ENCODE results near the gene SKP1. TPM values are rescaled to one million over a fixed set of nuclear protein-coding genes. Genes with fewer than 3 reads are reported as not detected.

The SKP1 gene
- total and polyA plus RNA-seq, 12 donors: 65.2 to 675 (median 483) TPM

- WGBS, 2 donors: 46 to 53% methylated on average over 14 of the region's 14 CpGs
- Histone ChIP-seq H3K4me3 (no peak overlapping the region), H3K27ac (peak overlapping the region in 6 of 10 donors; percentile 4 to 69 (median 35)), H3K4me1 (peaks cover 0 to 86% (median 64%) of the 10 kb centered on the region in 9 donors), H3K27me3 (no peaks in the 10 kb centered on the region), H3K9me3 (peaks cover 0 to 13% (median 0%) of the 10 kb centered on the region in 11 donors), H3K36me3 (peaks cover 0 to 21% (median 4%) of the 10 kb centered on the region in 9 donors)
- no peak for TF ChIP-seq CTCF (IDR thresholded peaks at IDR 0.05)
- DNase-seq (peak in 1 of 2 donors; percentile 12), ATAC-seq (peak; percentile 40 to 75 (median 52))
- intact Hi-C loops (cut with DNase I): no loop called here
Observed at GRCh38 chr5:134209477-134210245, 32.9 kb upstream of the SKP1 start.

- intact Hi-C loops (cut with DNase I): no loop called here
- Histone ChIP-seq H3K27me3 (no peaks in the 10 kb centered on the region), H3K27ac (peak overlapping the region in 1 of 10 donors; percentile 37), H3K4me1 (peaks cover 0 to 79% (median 54%) of the 10 kb centered on the region in 9 donors), H3K9me3 (peaks cover 0 to 5% (median 0%) of the 10 kb centered on the region in 11 donors), H3K36me3 (peaks cover 0 to 38% (median 16%) of the 10 kb centered on the region in 9 donors), H3K4me3 (no peak overlapping the region)
- no peak for TF ChIP-seq CTCF (IDR thresholded peaks at IDR 0.05)
- ATAC-seq: no peak
- 63 to 70% methylated on average over 1 of the region's 1 CpG for WGBS, 2 donors
- DNase-seq: no peak
Observed at GRCh38 chr5:134207696-134208095, 30.9 kb upstream of the SKP1 start.

GRCh38 chr5:134206627-134207160 is 29.9 kb upstream of the SKP1 start:
- Histone ChIP-seq H3K27me3 (no peaks in the 10 kb centered on the region), H3K27ac (peak overlapping the region in 1 of 10 donors; percentile 22), H3K4me3 (no peak overlapping the region), H3K9me3 (no peaks in the 10 kb centered on the region), H3K4me1 (peaks cover 0 to 74% (median 49%) of the 10 kb centered on the region in 9 donors), H3K36me3 (peaks cover 0 to 48% (median 21%) of the 10 kb centered on the region in 9 donors)
- TF ChIP-seq CTCF (IDR thresholded peaks at IDR 0.05): no peak
- 78 to 81% methylated on average over 7 of the region's 7 CpGs for WGBS, 2 donors
- intact Hi-C loops (cut with DNase I): no loop called here
- ATAC-seq: peak in 1 of 8 donors; percentile 18
- no peak for DNase-seq

GRCh38 chr5:134204575-134204974 is 27.8 kb upstream of the SKP1 start:
- intact Hi-C loops (cut with DNase I): no loop called here
- no peak overlapping the region for H3K27ac ChIP-seq
- ATAC-seq: no peak
- TF ChIP-seq CTCF (IDR thresholded peaks at IDR 0.05): no peak
- WGBS, 2 donors: 79 to 82% methylated on average over 4 of the region's 4 CpGs
- no peak for DNase-seq
- peaks cover 0 to 69% (median 42%) of the 10 kb centered on the region in 9 donors for H3K36me3 ChIP-seq
- no peak overlapping the region for H3K4me3 ChIP-seq
- H3K27me3 ChIP-seq: no peaks in the 10 kb centered on the region
- peaks cover 0 to 56% (median 33%) of the 10 kb centered on the region in 9 donors for H3K4me1 ChIP-seq
- no peaks in the 10 kb centered on the region for H3K9me3 ChIP-seq
